H1 (cell line): ENCODE data around the gene CFAP74. TPM values are rescaled to one million over a fixed set of nuclear protein-coding genes. Genes with fewer than 3 reads are reported as not detected.

ENCODE experiments used
- ASH2L ChIP-seq: fragments of 200-600, 300-600 bp; sonication (generic); IDR thresholded peaks from one replicate; pipeline ENCODE4 v1.7.1; 2017; ENCODE audit warnings: low read length
- CBX8 ChIP-seq: fragments of 300-800, 300-1000 bp; sonication (generic); IDR thresholded peaks from 2 replicates; pipeline ENCODE4 v1.7.1; 2016; ENCODE audit warnings: low read depth, low read length, borderline replicate concordance
- CTBP2 ChIP-seq: IDR thresholded peaks from 2 replicates; pipeline ENCODE4 v1.7.0; 2011; ENCODE audit warnings: borderline replicate concordance, mild to moderate bottlenecking, moderate library complexity, mixed read lengths, low read length; ENCODE audit not compliant: insufficient read depth, insufficient read length
- EP300 ChIP-seq, 2 experiments: IDR thresholded peaks; 1 replicate in 1 of 2; 2 replicates in 1 of 2; pipeline ENCODE4 v1.6.1; 2011 to 2012; ENCODE audit warnings: low read depth in 2 of 2, low read length in 2 of 2, mild to moderate bottlenecking in 2 of 2, borderline replicate concordance in 1 of 2, inconsistent platforms in 1 of 2, moderate library complexity in 1 of 2
- POLR2A ChIP-seq, 2 experiments: IDR thresholded peaks; 1 replicate in 1 of 2; 2 replicates in 1 of 2; pipeline ENCODE4 v1.6.1; 2011; ENCODE audit warnings: low read depth in 2 of 2, low read length in 2 of 2, mild to moderate bottlenecking in 2 of 2; ENCODE audit errors: control extremely low read depth in 1 of 2
- RNF2 ChIP-seq: fragments of 200-900, 300-1000 bp; sonication (generic); IDR thresholded peaks from 2 replicates; pipeline ENCODE4 v1.7.1; 2016; ENCODE audit warnings: borderline replicate concordance, low read depth, mild to moderate bottlenecking, antibody characterized with exemption, low read length; ENCODE audit not compliant: poor library complexity, severe bottlenecking; ENCODE audit errors: missing control alignments
- polyA plus RNA-seq, 7 experiments: library from polyadenylated mRNA; depleted of rRNA in 3 of 7; stranded (reverse) in 5 of 7; unstranded in 2 of 7; fragments of >200 nt in 5 of 7; fragments of 200-250 nt in 2 of 7; gene quantifications; 1 replicate in 5 of 7; 2 replicates in 1 of 7; 4 replicates in 1 of 7; pipeline versions ENCODE4 v1.2.1 to v1.2.3, GENCODE V29; 2011 to 2013; ENCODE audit warnings: missing spikeins in 2 of 7, mixed read lengths in 2 of 7
- total RNA-seq: library from RNA; stranded (reverse); fragmentation: NEBNext Ultra II Directional; extraction: Animal tissue kit (Norgen Biotek cat#: 25700); gene quantifications from 2 replicates; pipeline ENCODE4 v1.2.1, GENCODE V29; 2021
- TF ChIP-seq, protein P1 (sequence below): IDR thresholded peaks from 2 replicates; pipeline ENCODE4 v1.6.1; 2012; ENCODE audit warnings: inconsistent platforms

Gene CFAP74
- total and polyA plus RNA-seq, 2 of the 8 experiments (the other 6 are each of a cell fraction or from before 2014, with no cell fraction given) = 0.09 to 0.20 TPM

DNA sequence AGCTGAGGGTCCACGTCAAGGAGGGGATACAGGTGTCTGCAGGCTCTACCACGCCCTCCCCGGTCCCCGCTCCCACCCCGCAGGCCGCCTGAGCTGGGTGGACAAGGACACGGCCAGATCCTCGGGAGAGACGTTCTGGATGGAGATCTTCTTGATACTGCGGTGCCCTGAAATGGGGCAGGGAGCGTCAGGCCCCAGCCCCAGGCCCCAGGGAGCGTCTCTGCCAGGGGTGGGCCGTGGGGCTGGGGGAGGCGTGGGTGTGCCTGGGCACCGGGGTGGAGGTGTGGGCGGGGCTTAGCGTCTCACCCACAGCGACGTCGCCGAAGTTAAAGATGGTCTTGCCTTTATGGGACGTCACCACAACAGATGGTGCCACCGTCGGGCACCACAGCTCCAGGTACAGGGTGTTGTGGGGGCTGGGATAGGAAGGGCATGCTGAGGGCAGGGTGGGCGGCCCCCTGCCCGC, 77.2 kb downstream of the CFAP74 start (continued):
- TF ChIP-seq CBX8 (no peak), ASH2L (no peak), RNF2 (no peak), CTBP2 (no peak), POLR2A (IDR thresholded peaks at IDR 0.05; ENCODE audit: control extremely low read depth in 1 of 2, low read depth in 2 of 2, low read length in 2 of 2) (no peak), EP300 (IDR thresholded peaks at IDR 0.05; ENCODE audit: borderline replicate concordance in 1 of 2, low read depth in 2 of 2, low read length in 2 of 2) (no peak)
- TF ChIP-seq, protein P1, sequence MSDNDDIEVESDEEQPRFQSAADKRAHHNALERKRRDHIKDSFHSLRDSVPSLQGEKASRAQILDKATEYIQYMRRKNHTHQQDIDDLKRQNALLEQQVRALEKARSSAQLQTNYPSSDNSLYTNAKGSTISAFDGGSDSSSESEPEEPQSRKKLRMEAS = no peak
- TF ChIP-seq, all 59 proteins: peak for 0
